Muscle layer of colon (tissue), 2 donors: ENCODE results near the gene GRAMD2A.

Experiments used
- H3K27ac ChIP-seq: one replicate; pipeline ENCODE4 v1.7.0; 2013; ENCODE audit warnings: low read depth, mild to moderate bottlenecking, low read length, moderate library complexity
- H3K27me3 ChIP-seq, 2 donors: one replicate each; pipeline ENCODE4 v1.7.0; 2013; ENCODE audit warnings: low read length in 2 of 2, mild to moderate bottlenecking in 2 of 2; ENCODE audit not compliant: insufficient read depth in 2 of 2, control insufficient read depth in 1 of 2
- H3K36me3 ChIP-seq: one replicate; pipeline ENCODE4 v1.7.0; 2013; ENCODE audit warnings: mild to moderate bottlenecking, low read length; ENCODE audit not compliant: insufficient read depth
- H3K4me1 ChIP-seq: one replicate; pipeline ENCODE4 v1.7.0; 2013; ENCODE audit warnings: mild to moderate bottlenecking, low read length; ENCODE audit not compliant: insufficient read depth
- H3K4me3 ChIP-seq, 2 donors: one replicate each; pipeline ENCODE4 v1.7.0; 2013; ENCODE audit warnings: low read length in 2 of 2, low read depth in 1 of 2, mild to moderate bottlenecking in 1 of 2, moderate library complexity in 1 of 2
- H3K9ac ChIP-seq: one replicate; pipeline ENCODE4 v1.7.0; 2013; ENCODE audit warnings: low read length
- H3K9me3 ChIP-seq: one replicate; pipeline ENCODE4 v1.7.0; 2013; ENCODE audit warnings: mild to moderate bottlenecking, low read length
- donor health status: abdominal sarcoma.
- donor health status: Adenocarcinoma of cecum.

The GRAMD2A gene

GRCh38 chr15:72207558-72208085 lies 10.0 kb upstream of the GRAMD2A start:
- H3K27me3 ChIP-seq: no peaks in the 10 kb centered on the region
- no peak overlapping the region for H3K4me3 ChIP-seq
- no peak overlapping the region for H3K27ac ChIP-seq
- no peaks in the 10 kb centered on the region for H3K9me3 ChIP-seq
- H3K9ac ChIP-seq: no peak overlapping the region
- H3K4me1 ChIP-seq: peaks cover 17% of the 10 kb centered on the region
- peaks cover 75% of the 10 kb centered on the region for H3K36me3 ChIP-seq

GRCh38 chr15:72206677-72207000 lies 9.1 kb upstream of the GRAMD2A start:
- H3K9me3 ChIP-seq: no peaks in the 10 kb centered on the region
- H3K27me3 ChIP-seq: no peaks in the 10 kb centered on the region
- H3K9ac ChIP-seq: no peak overlapping the region
- peaks cover 18% of the 10 kb centered on the region for H3K4me1 ChIP-seq
- peaks cover 85% of the 10 kb centered on the region for H3K36me3 ChIP-seq
- H3K27ac ChIP-seq: no peak overlapping the region
- H3K4me3 ChIP-seq: no peak overlapping the region

DNA sequence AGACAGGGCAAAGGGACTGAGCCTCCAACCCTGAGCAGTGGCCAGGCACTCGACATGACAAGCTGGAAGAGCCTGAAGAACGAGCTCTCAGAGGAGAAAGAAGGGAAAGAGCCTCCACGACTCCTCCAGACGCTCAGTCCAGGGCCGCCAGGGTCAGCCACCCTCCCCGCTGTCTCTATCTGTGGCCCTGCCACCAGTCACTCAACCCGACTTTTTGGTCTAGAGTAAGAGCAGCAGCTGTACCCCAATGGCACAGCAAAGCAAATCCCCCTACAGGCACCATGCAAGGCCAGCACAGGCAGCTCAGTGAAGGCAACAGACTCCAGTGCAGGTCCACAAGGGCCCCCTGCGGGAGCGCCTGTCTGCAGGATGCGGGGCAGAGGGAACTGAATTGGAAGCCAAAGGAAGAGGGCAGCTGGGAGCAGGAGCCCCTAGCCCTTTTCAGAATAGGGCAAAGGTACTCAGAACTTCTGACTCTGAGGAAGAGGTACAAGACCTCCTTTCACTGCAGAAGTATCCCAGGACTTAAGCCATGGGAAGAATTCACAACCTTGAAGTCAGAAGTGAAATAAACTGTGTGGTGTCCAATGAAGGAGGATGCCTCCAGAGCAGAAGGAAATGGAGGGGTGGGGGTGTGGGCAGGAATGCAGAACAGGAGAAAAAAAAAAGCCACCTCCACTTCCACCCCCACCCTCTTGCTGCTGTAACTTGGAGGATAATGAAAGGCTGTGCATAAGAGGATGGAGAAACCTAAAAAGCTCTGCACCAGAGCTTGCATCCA lies 8.5 kb upstream of the GRAMD2A start:
- peaks cover 90% of the 10 kb centered on the region for H3K36me3 ChIP-seq
- H3K27me3 ChIP-seq: no peaks in the 10 kb centered on the region
- no peaks in the 10 kb centered on the region for H3K9me3 ChIP-seq
- no peak overlapping the region for H3K27ac ChIP-seq
- peaks cover 18% of the 10 kb centered on the region for H3K4me1 ChIP-seq
- H3K4me3 ChIP-seq: no peak overlapping the region
- no peak overlapping the region for H3K9ac ChIP-seq

DNA sequence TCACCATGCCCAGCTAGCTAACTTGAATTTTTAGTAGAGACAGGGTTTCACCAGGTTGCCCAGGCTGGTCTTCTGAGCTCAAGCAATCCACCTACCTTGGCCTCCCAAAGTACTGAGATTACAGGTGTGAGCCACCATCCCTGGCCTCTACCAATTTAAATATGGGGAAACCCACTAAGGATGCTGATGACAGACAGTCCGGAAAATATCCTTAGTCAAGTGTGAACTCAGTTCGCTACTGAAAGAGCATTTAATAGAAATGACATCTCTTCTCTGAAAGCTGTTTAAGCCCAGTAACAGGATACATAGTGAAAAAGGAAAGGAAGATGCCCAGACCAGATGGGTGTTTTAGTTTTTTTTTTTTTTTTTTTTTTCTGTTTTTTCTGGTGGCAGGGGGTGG lies 7.7 kb upstream of the GRAMD2A start:
- Histone ChIP-seq H3K9me3 (no peaks in the 10 kb centered on the region), H3K27me3 (no peaks in the 10 kb centered on the region), H3K9ac (no peak overlapping the region), H3K27ac (no peak overlapping the region), H3K4me1 (peaks cover 18% of the 10 kb centered on the region), H3K4me3 (no peak overlapping the region), H3K36me3 (peaks cover 91% of the 10 kb centered on the region)

GRCh38 chr15:72203507-72203837 lies 5.9 kb upstream of the GRAMD2A start:
- no peak overlapping the region for H3K9ac ChIP-seq
- H3K27ac ChIP-seq: peak overlapping the region; percentile 31
- H3K9me3 ChIP-seq: no peaks in the 10 kb centered on the region
- H3K4me1 ChIP-seq: peaks cover 18% of the 10 kb centered on the region
- no peak overlapping the region for H3K4me3 ChIP-seq
- no peaks in the 10 kb centered on the region for H3K27me3 ChIP-seq
- peaks cover 92% of the 10 kb centered on the region for H3K36me3 ChIP-seq

GRCh38 chr15:72202801-72203506 lies 5.4 kb upstream of the GRAMD2A start:
- Histone ChIP-seq H3K9me3 (no peaks in the 10 kb centered on the region), H3K27ac (peak overlapping the region; percentile 13), H3K4me1 (peaks cover 18% of the 10 kb centered on the region), H3K4me3 (no peak overlapping the region), H3K27me3 (no peaks in the 10 kb centered on the region), H3K9ac (no peak overlapping the region), H3K36me3 (peaks cover 87% of the 10 kb centered on the region)

DNA sequence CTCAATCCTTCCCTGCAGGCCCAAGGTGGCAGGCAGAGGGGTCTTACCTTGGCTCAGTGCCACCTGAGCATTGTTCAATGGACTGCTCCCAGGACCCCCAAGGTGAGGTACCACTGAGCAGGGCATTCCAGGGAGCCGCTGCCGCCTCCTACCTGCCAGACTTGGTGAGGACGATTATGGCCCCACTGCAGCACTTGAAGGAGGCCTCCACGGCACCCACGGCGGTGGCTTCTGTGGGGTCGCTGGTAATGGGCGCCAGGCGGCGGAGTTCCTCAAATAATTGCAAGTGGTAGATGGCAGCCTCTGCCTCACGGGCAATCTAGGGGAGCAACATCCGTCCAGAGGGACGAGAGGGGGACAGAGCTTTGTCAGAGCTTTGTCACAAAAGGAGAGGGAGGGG lies 4.7 kb upstream of the GRAMD2A start:
- Histone ChIP-seq H3K36me3 (peaks cover 80% of the 10 kb centered on the region), H3K9me3 (no peaks in the 10 kb centered on the region), H3K9ac (no peak overlapping the region), H3K4me3 (no peak overlapping the region), H3K4me1 (peaks cover 18% of the 10 kb centered on the region), H3K27me3 (peaks cover 0 to 1% of the 10 kb centered on the region in 2 donors), H3K27ac (no peak overlapping the region)

- no peak overlapping the region for H3K4me3 ChIP-seq
- no peak overlapping the region for H3K27ac ChIP-seq
- H3K4me1 ChIP-seq: peaks cover 18% of the 10 kb centered on the region
- no peaks in the 10 kb centered on the region for H3K9me3 ChIP-seq
- no peak overlapping the region for H3K9ac ChIP-seq
- H3K36me3 ChIP-seq: peaks cover 72% of the 10 kb centered on the region
- H3K27me3 ChIP-seq: peaks cover 5 to 10% of the 10 kb centered on the region in 2 donors
Measured at GRCh38 chr15:72201391-72201921, 3.9 kb upstream of the GRAMD2A start.

DNA sequence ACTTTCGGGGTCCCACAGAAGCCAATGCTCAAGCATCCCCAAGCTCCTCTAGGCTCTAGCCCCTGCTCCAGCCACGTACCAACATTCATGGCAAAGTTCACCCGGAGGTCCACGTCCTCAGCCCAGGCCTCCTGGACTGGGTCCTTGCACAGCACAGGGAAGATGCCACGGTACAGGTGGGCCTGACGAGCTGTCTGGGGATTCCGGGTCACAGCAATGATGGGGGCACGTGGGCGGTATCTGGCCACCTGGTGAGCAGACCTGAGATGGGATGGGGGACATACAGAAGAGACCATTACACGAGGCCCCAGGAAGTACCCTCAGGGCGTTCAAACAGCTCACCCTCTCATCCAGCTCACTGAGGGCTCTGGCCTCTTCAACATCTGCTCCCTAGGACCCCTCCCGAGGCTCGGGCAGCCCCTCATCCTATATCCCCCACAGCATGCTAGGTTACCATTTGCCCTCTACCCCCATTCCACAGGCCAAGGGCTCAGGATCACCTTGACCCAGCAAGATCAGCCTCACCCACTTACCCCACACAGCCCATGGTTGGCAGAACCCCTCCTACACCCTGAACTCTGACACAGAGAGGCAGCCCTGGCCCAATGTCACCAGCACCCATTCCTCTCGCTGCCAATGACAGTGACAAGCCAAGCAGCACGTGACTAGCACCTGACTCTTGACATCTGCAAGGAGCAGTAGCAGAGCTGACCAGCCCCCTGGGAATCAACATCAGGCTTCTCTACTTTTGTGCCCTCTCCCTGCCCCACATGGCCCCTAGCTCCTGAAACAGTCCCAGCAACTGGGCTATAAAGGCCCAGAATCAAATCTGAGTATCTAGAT lies 3.0 kb upstream of the GRAMD2A start:
- Histone ChIP-seq H3K4me1 (peaks cover 18% of the 10 kb centered on the region), H3K9ac (no peak overlapping the region), H3K4me3 (no peak overlapping the region), H3K27ac (no peak overlapping the region), H3K9me3 (no peaks in the 10 kb centered on the region), H3K36me3 (peaks cover 64% of the 10 kb centered on the region), H3K27me3 (peaks cover 5 to 10% of the 10 kb centered on the region in 2 donors)

DNA sequence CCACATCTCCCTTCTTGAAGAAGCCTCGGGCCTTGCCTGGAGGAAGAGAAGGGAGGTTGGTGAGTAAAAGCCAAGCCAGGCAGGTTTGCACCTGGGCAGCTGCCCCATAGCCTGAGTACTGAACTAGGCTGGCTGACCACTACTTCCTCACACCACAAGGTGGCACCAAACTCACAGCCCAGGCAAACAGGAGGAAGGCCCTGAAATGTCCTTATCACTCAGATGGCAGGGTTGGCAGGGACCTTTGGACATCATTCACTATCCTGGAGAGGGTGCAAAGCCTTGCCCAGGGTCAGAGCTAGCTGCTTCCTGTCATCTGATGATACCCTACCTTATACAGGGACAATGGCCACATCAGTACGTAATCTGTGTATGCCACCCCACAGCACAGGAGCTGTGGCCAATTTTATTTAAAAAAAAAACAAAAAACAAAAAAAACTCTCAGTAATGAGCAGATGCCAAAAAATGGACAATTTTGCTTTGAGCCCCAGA lies 2.2 kb upstream of the GRAMD2A start:
- Histone ChIP-seq H3K27ac (no peak overlapping the region), H3K9me3 (no peaks in the 10 kb centered on the region), H3K4me3 (no peak overlapping the region), H3K9ac (no peak overlapping the region), H3K36me3 (peaks cover 56% of the 10 kb centered on the region), H3K4me1 (peaks cover 18% of the 10 kb centered on the region), H3K27me3 (peaks cover 5 to 14% of the 10 kb centered on the region in 2 donors)

DNA sequence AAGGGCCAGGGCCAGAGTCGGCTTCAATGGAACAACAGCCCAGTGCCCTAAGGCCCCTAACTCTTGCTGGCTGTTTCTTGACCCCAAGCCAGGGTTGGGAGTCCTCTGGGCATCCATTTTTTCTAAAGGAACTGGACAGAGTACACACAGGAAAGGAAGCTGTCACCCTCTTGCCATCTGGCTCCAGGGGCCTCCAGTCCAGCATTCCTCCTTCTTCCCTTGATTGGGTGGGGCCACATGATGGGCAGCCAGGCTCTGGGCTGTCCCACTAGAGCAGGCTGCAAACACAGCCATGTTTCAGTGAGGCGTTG lies 1.6 kb upstream of the GRAMD2A start:
- H3K9ac ChIP-seq: no peak overlapping the region
- H3K27ac ChIP-seq: no peak overlapping the region
- H3K36me3 ChIP-seq: peaks cover 50% of the 10 kb centered on the region

More for the DNA sequence above, 1.6 kb upstream of the GRAMD2A start:
- Histone ChIP-seq H3K4me3 (no peak overlapping the region), H3K9me3 (no peaks in the 10 kb centered on the region), H3K27me3 (peaks cover 5 to 14% of the 10 kb centered on the region in 2 donors), H3K4me1 (peaks cover 16% of the 10 kb centered on the region)
